ENCODE measurements around the gene KCNA3. TPM values are rescaled to one million over a fixed set of nuclear protein-coding genes. Genes with fewer than 3 reads are reported as not detected.

Gene KCNA3
- total and polyA plus RNA-seq, 2 of the 8 experiments (the other 6 are each of a cell fraction or from before 2014, with no cell fraction given) = 0.95 to 1.1 TPM

- no peak overlapping the region for H4K91ac ChIP-seq (replicated peaks; ENCODE audit: insufficient read length, low read length)
- TF ChIP-seq CREB1 (IDR thresholded peaks at IDR 0.05) (no peak), POLR2AphosphoS5 (IDR thresholded peaks at IDR 0.05; ENCODE audit: low read depth, low read length) (no peak), RNF2 (IDR thresholded peaks at IDR 0.05; ENCODE audit: borderline replicate concordance, low read depth, low read length, missing control alignments, poor library complexity, severe bottlenecking) (no peak), BRCA1 (IDR thresholded peaks at IDR 0.05; ENCODE audit: low read depth, low read length) (no peak), SIX5 (IDR thresholded peaks at IDR 0.05; ENCODE audit: low read depth, low read length) (no peak), SUZ12 (IDR thresholded peaks at IDR 0.05; ENCODE audit: low read length) (no peak)
Measured at GRCh38 chr1:110645211-110645610, 29.5 kb downstream of the KCNA3 start.

More at GRCh38 chr1:110645211-110645610, 29.5 kb downstream of the KCNA3 start:
- Histone ChIP-seq H2BK120ac (replicated peaks; ENCODE audit: low read depth, low read length) (no peak overlapping the region), H3K23me2 (ENCODE audit: low read depth, low read length) (no peaks in the 10 kb centered on the region; the same call in 1 of the 2 replicates), H3K79me1 (ENCODE audit: low read depth, low read length) (no peaks in the 10 kb centered on the region), H2BK15ac (ENCODE audit: low read length) (no peak overlapping the region), H3K56ac (replicated peaks; ENCODE audit: insufficient read length, low read depth, low read length) (no peak overlapping the region), H4K20me1 (replicated peaks in 1 of 2; ENCODE audit: control insufficient read depth in 1 of 2, insufficient read depth in 2 of 2, low read length in 2 of 2) (no peaks in the 10 kb centered on the region), H2BK5ac (ENCODE audit: low read depth, low read length) (no peak overlapping the region), H3K79me2 (ENCODE audit: control insufficient read depth in 1 of 2, insufficient read depth in 2 of 2, low read length in 2 of 2) (no peaks in the 10 kb centered on the region), H3K18ac (ENCODE audit: extremely low read depth, low read length) (no peak overlapping the region), H3K4ac (replicated peaks; ENCODE audit: insufficient read length, low read depth, low read length) (no peak overlapping the region), H4K8ac (ENCODE audit: extremely low read depth, insufficient read depth, low read length) (no peak overlapping the region), H2AFZ (ENCODE audit: low read length) (no peak overlapping the region), H3K9me3 (ENCODE audit: insufficient read depth in 2 of 2, low read depth in 1 of 2, low read length in 1 of 2) (no peaks in the 10 kb centered on the region), H3K9ac (replicated peaks in 1 of 4; ENCODE audit: extremely low read depth in 1 of 4, low read depth in 3 of 4, low read length in 3 of 4) (no peak overlapping the region), H3K4me3 (ENCODE audit: extremely low read depth in 1 of 4, insufficient read depth in 2 of 4, low read depth in 3 of 4, low read length in 4 of 4) (no peak overlapping the region), H2BK20ac (ENCODE audit: low read length) (no peak overlapping the region), H3K36me3 (ENCODE audit: control insufficient read depth in 2 of 4, insufficient read depth in 4 of 4, low read length in 3 of 4) (no peaks in the 10 kb centered on the region), H3K27me3 (replicated peaks in 1 of 4; ENCODE audit: control insufficient read depth in 3 of 4, extremely low read depth in 1 of 4, insufficient read depth in 3 of 4, low read length in 3 of 4) (no peaks in the 10 kb centered on the region), H4K5ac (ENCODE audit: insufficient read length, low read depth, low read length) (no peak overlapping the region), H3K27ac (ENCODE audit: low read depth, low read length) (no peak overlapping the region), H3K14ac (ENCODE audit: insufficient read length) (no peak overlapping the region), H3K4me1 (replicated peaks in 1 of 4; ENCODE audit: control insufficient read depth in 3 of 4, insufficient read depth in 4 of 4, low read length in 3 of 4) (no peaks in the 10 kb centered on the region), H2BK12ac (ENCODE audit: low read depth, low read length) (no peak overlapping the region), H3K23ac (ENCODE audit: insufficient read length) (no peak overlapping the region), H3K4me2 (ENCODE audit: insufficient read depth in 1 of 2, low read depth in 2 of 2, low read length in 2 of 2) (no peak overlapping the region), H2AK5ac (ENCODE audit: low read depth, low read length) (no peak overlapping the region)
- CTCF ChIA-PET (ENCODE audit: partially characterized antibody) = interaction anchor here (0.8 to 10.8 kb wide), 5 partner anchors 15 to 136 kb away, joined by 3 to 79 read pairs (median 14); no protein-coding TSS in a partner anchor
- POLR2A ChIA-PET (ENCODE audit: partially characterized antibody) = interaction anchor here (0.7 kb wide), 1 partner anchor 441 kb away, joined by 3 read pairs; no protein-coding TSS in a partner anchor
- FAIRE-seq = no peak
- no peak for DNase-seq (ENCODE audit: low read depth in 1 of 2, low spot score in 2 of 2)
